HuH-7 (cell line): ENCODE results near the gene CMTM2.
"Not testable (repeated sequence)": the region's sequence is repeated elsewhere in the genome, so short reads cannot be mapped to it uniquely, and the experiment has no call there.

Experiments used
- DNase-seq: peaks from one replicate; pipeline ENCODE4 v3.0.0; 2011; ENCODE audit warnings: low spot score

The CMTM2 gene

DNA sequence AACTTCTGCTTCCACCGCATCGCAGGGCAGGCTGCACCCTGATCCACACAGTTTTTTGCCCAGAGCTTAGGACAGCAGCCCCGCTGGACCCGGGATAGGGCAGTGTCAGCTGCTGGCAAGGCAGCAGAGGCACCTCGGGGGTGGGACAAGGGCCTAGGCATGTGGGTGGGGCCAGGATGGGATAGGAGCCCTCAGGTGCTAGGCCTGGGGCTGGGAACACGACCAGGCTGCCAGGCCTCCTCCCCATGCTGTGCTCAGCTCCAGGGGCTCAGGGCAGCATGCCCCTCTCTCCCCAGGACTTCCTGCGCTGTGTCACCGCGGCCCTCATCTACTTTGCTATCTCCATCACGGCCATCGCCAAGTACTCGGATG lies 29.9 kb downstream of the CMTM2 start:
- DNase-seq: no peak

DNA sequence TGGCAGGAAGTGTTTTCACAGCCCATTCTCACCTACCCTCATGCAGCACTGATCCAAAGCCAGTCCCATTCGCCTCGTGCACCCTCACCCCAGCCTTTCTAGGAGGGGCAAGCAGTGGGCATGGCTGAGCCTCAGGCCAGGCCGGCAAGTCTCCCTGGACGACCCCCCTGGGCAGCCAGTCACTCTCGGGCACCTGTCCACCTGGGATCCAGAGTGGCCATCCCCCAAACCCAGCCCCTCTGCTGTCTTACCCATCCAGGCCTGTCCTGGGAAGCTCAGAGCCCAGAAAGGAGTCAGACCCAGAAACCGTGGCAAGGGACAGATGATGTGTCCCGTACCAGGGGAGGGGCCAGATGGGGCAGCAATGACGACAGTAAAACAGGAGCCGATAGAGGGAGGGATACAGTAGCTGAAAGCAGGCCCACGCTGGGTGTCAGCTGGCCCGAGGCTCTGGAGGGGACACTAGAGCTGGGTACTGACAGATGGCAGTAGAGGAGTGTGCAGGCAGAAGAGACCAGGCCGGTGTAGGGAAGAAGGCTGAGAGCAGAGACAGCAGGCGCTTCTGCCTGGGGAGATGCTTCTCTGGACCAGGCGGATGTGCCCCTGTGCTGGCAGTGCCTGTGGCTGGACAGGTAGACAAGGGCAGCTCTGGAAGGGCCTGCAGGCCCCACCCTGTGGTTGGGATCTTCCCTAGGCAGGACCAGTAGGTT lies 31.0 kb downstream of the CMTM2 start:
- no peak for DNase-seq

DNA sequence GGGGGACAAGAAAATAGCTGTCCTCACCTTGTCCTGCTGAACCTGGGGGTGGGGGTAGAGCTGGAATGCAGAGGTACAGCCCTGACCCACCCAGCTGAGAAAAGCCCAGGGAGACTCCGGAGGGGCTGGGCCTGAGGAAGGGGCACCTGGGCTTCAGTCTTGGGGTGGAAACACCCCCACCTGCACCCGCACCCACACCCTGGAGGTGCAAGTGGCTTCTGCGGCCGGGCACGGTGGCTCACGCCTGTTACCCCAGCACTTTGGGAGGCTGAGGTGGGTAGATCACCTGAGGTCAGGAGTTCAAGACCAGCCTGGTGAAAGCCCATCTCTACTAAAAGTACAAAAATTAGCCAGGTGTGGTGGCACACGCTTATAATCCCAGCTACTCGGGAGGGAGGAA lies 32.6 kb downstream of the CMTM2 start:
- DNase-seq: not testable (repeated sequence)

DNA sequence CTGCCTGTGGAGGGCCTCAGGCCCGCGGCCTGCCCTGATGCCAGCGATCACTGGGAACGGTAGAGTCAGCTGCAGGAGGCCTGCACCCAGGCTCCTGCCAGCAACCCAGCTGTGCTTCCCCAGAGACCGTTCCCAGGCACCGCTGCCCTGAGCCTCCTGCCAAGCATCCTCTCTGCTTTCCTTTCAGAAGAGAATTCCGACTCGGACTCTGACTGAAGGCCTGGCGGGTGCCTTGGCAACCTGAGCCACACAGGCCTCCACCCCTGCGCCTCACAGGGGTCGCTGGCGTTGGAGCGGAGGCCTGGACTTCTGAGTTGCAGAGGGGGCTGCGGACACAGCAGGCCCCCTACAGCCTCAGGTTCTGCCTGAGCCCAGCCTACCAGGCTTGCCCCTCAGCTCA lies 33.2 kb downstream of the CMTM2 start:
- DNase-seq: no peak

DNA sequence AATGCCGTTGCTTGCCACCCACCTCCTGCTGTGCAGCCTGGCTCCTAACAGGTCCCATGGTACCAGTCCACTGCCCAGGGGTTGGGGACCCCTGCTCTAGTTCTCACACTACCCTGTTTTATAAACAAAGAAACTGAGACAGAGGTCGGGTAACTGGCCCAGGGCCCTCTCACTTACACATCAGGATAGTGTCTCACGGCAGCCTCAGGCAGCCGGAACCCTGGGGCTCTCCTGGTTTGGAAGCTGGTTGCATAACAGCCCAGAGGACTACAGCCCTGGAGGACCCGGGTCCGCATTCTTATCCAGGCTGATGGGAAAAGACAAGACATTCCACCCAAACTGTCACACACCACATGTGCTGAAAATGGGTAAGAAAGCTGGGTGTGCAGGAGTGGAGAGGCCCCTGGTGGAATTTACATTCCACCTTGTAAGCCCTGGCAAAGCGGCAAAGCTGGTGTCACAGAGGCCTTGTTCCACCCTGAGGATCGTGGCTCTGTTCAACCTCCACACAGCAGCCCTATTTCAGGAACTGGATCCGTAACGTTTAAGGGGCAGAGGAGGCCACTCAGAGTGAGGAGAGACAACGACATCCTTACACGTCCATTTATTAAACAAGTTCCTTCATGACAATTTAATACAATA lies 35.0 kb downstream of the CMTM2 start:
- no peak for DNase-seq

DNA sequence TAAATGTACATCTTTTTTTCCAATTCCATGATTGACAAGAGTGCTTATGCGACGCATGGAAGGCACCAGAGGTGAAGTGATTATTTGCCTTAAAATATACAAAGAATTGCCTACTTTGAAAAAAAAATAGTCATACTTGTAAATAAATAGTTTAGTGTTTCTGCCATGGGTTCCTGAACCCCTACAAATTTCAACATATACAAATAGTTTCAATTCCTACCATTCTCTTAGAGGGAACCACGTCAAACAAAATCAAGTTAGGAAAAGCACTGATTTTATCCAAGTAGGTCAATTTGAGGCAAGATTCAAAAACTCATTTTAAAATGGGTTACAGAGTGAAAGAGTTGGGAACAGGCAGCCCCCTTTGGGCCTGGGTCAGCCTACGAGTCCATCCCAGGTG lies 36.9 kb downstream of the CMTM2 start:
- DNase-seq: no peak

DNA sequence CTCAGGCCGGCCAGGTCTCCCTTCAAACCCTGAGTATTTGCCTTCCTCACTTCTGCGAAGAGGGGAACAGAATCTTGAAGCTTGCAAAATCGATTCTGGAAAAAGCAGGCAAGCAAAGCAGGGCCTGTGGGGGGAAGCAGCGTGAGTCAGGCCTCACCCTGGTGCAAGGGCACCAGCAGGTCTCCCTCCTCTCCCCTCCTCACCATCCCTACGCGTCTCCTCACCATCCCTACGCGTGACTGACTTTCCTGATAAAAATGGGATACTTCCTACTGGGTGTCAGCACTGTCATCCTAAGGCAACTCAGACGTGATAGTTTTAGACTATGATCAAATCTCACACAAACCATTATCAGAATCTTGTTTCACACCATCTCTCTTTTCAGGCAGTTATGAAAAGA lies 37.3 kb downstream of the CMTM2 start:
- no peak for DNase-seq

DNA sequence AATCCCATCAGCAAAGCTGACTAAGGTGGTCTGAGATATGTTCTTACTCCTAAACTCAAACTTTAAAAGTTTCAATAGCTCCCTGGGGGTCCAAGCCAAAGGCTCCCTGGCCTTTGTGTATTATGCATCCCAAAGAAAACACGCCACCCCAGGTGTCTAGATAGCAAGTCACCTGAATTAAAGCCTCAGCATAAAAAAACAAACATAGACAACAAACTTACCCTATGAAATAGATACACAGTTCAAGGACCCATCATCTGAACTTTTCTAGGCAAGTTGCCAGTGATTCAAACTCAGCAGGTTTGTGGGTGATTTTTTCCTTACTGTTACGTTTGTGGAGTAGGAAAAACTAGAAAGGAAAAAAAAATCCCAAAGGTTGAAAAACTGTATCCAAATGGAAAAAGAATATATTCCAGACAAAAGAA lies 37.8 kb downstream of the CMTM2 start:
- DNase-seq: no peak

DNA sequence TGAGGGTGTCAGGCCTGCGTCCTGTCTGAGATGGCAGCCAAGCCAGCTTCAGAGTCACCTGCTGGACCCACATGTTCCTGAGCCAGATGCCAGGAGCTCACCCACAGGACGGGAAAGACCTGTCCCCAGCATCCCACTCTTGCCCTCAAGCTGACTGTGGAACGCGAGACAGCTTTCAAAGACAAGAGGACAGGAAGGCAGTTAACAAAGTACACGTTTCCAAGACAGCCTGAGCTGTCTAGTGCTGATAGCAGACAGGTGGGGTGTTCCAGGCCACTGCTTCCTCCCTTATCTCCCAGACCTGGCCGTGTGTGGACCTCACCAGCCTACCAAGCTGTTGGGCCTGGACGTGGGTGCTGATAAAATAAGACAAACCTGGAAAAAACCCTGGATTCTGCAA lies 38.5 kb downstream of the CMTM2 start:
- DNase-seq: no peak

DNA sequence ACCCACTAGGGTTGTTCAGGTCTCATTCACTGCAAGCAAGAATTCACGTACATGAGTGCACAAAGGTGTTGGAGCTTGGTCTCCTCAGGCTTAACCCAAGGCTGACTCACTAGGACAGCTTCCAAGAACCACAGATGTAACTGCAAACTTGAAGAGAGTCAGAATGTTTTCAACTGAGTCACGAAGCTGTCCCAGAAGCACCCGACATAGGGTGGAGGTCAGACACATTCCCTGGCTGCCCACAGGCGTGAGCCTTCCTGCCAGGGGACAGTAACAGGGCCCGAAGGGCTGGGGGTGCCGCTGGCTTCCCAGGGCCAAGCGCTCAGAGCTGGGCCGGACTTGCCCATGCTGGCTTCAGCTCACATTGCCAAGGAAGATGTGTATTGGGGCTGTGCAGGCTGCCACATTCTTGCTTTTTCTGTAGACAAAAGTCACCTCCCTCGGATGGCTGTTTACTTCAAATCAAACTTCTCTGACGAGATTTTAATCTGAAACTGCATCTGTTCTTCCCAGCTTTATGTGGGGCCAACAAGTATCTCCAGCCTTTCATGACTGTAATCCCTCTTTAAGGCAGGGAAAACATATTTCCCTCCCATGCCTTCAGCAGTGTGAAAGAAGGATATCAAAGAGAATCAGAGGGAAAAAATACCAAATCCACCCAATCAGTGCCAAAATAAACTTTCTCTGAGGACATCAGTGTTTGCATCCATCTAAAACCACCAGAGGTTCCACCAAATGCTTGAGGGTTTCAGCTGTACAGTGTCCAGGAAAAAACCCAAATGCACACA lies 39.5 kb downstream of the CMTM2 start:
- DNase-seq: no peak

DNA sequence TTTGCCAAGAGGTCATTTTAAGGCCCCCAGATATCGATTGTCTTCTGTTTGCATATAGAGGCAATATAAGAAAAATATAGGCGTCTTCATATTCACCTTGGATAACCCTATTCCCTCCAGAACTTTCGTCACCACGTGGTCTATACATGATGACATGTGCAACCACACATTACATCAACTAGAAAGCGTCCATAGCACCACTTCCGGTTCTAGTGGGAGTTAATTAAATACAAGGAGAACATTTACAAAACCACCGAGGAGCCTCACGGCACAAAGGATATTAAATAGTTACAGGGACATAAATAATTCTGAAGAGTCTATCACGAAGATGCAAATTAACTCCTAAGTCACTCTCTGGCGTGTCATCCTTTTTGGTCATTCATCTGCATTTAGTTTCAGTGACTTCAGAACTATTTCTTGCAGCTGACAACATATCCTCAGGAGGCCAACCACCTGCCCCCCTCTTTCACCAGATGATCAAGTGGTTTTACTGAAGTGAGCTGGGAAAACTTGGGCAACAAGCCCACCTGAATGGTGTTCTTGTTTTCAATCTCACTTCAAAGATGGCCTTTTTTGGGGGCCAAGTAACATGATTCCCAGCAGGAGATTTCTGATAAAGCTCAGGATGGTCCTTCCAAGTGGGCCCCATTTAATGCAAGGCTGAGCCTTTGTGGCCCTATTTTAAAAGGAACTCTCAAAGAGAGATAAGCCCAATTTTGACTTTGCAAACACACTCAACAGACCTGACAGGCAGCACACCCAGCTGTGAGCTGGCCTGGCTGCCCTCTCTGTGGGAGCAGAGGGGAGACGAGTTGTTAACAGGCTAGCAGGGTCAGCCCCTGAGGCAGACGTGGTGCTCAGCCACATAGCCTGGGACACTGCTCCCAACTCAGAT lies 40.5 kb downstream of the CMTM2 start:
- no peak for DNase-seq

DNA sequence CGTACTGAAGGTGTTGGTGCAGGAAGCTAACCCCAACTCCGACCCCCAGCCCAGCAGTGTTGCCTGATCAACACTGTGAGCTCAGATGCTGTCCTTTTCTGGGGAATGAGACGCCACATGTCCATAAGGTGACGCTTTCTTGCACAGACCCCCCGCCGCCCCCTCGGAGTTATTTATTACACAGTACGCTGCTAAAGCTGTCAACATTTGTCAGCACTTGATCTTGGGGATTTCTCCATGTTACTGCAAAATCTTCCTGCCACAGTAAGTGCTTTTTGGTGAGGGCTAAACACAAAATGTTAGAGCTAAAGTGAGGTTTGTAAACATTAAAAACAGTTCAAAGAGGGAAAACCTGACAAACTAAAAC lies 41.1 kb downstream of the CMTM2 start:
- DNase-seq: no peak

DNA sequence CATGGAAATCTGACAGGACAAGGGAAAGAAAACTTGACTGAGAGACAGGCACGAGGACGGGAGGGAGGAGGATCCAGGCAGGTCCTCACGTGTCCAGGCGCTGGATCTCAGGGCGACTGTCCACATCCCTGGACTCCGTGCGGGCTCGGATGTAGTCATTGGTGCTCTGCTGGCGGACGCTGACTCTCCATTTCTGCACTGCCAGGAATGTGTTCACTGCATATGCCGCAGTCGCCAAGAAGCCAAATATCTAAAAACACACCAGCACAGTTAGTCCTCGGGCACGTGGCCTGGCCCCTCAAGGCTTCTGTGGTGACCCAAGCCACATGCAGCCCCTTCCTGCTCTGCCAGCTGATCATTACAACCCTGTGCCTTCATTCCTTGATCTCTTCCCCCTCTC lies 42.7 kb downstream of the CMTM2 start:
- DNase-seq: no peak

DNA sequence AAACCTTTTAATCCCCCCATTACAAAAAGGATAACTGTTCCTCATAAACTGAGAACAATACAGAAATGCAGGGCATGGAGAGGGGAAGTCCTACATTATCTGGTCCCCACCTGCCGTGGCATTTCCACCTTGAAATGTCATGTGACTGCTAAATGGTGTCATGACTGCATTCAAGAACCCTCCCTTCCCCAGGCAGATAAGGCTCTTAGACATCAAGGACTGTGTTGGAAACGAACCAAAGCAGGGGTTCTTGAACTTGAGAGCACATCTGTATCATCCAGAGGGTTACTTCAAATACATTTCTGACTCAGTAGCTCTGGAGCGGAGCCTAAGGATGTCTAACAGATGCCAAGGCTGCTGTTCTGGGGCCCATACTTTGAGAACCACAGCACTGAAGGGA lies 43.6 kb downstream of the CMTM2 start:
- DNase-seq: no peak

DNA sequence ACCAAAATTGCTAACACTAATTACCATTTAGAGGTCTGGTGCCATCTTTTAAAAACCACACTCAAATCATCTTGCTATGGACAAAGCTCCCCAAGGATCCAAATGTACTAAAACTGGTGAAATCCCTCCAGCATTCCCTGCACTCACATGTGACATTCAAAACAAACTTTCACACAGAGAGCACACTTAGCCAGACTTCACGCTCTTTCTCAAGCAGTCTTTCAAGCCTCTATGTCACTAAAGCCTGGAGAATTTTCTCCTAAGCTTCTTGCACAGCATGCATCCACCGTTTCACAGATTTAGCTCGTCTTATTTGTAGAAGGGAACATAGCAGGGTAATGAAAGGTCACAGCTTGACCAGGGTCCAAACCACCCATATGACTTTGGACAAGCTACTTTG lies 44.5 kb downstream of the CMTM2 start:
- DNase-seq: no peak

DNA sequence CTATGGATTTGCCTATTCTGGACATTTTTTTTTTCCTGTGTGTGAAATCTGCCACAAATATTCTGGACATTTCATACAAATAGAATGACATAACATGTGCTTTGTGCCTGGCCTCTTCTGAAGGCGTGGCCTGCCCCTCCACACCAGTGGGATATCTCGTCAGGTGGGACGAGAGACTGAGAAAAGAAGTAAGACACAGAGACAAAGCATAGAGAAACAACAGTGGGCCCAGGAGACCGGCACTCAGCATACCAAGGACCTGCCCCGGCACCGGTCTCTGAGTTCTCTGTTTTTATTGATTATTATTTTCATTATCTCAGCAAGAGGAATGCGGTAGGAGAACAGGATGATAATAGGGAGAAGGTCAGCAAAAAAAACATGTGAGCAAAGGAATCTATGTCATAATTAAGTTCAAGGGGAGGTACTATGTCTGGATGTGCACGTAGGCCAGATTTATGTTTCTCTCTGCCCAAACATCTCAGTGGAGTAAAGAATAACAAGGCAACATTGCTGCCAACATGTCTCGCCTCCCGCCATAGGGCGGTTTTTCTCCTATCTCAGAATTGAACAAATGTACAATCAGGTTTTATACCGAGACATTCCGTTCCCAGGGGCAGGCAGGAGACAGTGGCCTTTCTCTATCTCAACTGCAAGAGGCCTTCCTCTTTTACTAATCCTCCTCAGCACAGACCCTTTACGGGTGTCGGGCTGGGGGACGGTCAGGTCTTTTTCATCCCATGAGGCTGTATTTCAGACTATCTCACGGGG lies 48.5 kb downstream of the CMTM2 start:
- DNase-seq: not testable (repeated sequence)

DNA sequence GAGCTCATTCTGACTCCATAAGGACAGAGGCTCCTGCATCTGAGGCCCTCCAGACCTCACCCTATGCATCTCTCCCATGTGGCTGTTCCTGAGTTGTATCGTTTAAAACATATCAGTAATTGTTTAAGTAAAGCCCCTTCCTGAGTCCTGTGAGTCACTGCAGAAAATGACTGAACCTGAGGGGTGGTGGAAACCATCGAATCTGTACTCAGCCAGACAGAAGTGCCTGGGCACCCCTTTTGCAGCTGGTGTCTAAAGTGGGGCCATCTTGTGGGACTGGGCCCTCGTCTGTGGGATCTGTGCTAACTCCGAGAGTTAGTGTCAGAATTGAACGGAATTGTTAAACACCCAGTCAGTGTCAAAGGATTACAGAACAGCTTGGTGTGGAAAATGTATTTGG lies 50.6 kb downstream of the CMTM2 start:
- no peak for DNase-seq

DNA sequence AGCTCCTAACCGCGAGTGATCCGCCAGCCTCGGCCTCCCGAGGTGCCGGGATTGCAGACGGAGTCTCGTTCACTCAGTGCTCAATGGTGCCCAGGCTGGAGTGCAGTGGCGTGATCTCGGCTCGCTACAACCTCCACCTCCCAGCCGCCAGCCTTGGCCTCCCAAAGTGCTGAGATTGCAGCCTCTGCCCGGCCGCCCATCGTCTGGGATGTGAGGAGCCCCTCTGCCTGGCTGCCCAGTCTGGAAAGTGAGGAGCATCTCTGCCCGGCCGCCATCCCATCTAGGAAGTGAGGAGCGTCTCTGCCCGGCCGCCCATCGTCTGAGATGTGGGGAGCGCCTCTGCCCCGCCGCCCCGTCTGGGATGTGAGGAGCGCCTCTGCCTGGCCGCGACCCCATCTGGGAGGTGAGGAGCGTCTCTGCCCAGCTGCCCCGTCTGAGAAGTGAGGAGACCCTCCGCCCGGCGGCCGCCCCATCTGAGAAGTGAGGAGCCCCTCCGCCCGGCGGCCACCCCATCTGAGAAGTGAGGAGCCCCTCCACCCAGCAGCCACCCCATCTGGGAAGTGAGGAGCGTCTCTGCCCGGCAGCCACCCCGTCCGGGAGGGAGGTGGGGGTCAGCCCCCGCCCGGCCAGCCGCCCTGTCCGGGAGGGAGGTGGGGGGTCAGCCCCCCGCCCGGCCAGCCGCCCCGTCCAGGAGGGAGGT lies 51.4 kb downstream of the CMTM2 start:
- not testable (repeated sequence) for DNase-seq

DNA sequence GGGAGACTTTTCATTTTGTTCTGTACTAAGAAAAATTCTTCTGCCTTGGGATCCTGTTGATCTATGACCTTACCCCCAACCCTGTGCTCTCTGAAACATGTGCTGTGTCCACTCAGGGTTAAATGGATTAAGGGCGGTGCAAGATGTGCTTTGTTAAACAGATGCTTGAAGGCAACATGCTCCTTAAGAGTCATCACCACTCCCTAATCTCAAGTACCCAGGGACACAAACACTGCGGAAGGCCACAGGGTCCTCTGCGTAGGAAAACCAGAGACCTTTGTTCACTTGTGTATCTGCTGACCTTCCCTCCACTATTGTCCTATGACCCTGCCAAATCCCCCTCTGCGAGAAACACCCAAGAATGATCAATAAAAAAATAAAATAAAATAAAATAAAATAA lies 52.3 kb downstream of the CMTM2 start:
- not testable (repeated sequence) for DNase-seq

DNA sequence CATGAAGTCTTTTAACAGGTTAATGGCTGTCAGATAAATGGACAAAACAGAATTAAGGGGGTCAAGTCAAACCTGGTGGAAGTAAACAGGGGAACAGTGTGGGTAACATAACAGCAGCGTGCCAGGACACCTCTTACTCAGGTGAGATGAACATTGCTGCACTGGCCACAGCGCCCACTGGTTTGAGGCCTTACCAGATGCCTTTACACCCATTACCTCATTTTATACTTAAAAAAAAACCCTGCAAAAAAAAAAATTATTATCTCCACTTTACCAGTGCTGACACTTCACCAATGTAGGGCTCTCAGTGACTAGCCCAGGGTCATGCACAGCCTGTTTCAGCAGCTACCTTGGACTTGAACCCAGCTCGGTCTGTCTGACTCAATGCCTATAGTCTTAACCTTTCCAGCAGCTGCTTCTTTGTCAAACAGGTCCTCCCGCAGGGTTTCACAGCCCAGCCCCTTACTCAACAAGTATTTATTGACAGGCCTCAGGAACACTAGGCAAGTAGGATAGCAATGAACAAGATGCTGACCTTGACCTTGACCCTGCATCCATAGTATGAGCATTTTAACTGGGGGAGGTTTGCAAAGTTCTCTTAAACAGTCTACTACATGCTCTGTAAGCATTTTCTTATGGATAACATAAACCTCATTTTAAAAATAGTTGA lies 55.4 kb downstream of the CMTM2 start:
- DNase-seq: no peak
